ENCODE data around the gene CROCC2.

GRCh38 chr2:240913810-240914644 is 7.9 kb downstream of the CROCC2 start:
- TF ChIP-seq, protein P1, sequence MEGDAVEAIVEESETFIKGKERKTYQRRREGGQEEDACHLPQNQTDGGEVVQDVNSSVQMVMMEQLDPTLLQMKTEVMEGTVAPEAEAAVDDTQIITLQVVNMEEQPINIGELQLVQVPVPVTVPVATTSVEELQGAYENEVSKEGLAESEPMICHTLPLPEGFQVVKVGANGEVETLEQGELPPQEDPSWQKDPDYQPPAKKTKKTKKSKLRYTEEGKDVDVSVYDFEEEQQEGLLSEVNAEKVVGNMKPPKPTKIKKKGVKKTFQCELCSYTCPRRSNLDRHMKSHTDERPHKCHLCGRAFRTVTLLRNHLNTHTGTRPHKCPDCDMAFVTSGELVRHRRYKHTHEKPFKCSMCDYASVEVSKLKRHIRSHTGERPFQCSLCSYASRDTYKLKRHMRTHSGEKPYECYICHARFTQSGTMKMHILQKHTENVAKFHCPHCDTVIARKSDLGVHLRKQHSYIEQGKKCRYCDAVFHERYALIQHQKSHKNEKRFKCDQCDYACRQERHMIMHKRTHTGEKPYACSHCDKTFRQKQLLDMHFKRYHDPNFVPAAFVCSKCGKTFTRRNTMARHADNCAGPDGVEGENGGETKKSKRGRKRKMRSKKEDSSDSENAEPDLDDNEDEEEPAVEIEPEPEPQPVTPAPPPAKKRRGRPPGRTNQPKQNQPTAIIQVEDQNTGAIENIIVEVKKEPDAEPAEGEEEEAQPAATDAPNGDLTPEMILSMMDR (IDR thresholded peaks at IDR 0.05) = peak; percentile 88
- TF ChIP-seq EZH2 (IDR thresholded peaks at IDR 0.05; ENCODE audit: borderline replicate concordance, insufficient read depth, low read depth, low read length, poor library complexity, severe bottlenecking) = no peak

All from B cell (primary cell).